SK-N-SH (cell line): Measurements from ENCODE around the gene INSRR. TPM values are rescaled to one million over a fixed set of nuclear protein-coding genes. Genes with fewer than 3 reads are reported as not detected.

ENCODE experiments used
- CTCF ChIA-PET: fragments of 300-600, 350-600 bp; formaldehyde crosslinking; extraction: SDS; loops from one replicate; lab custom pipeline; 2021; lab: Yijun Ruan, JAX
- POLR2A ChIA-PET: fragments of 350-600 bp; sonication (Branson Sonifier 250); formaldehyde crosslinking; extraction: SDS; loops from one replicate; lab custom pipeline; 2020; ENCODE audit warnings: antibody characterized with exemption, inconsistent platforms; lab: Yijun Ruan, JAX
- DNase-seq: peaks from one replicate; pipeline ENCODE4 v3.0.0; 2012
- H2AFZ ChIP-seq: fragments of 200-600 bp; sonication (generic); 2 replicates; pipeline ENCODE4 v1.8.1; 2016; ENCODE audit warnings: antibody characterized with exemption, mild to moderate bottlenecking, low read depth
- H3F3A ChIP-seq: fragments of 200-600 bp; sonication (generic); replicated peaks from 2 replicates; pipeline ENCODE3; 2016; ENCODE audit warnings: antibody characterized with exemption, mild to moderate bottlenecking; ENCODE audit not compliant: insufficient read depth
- H3K27ac ChIP-seq, 2 experiments: fragments of 200-500 bp in 1 of 2; fragments of 200-600 bp in 1 of 2; sonication (Bioruptor generic) in 1 of 2; sonication (generic), shearing (Covaris generic) in 1 of 2; 2 replicates each; pipeline versions ENCODE4 v1.5.1 to v1.6.1; 2014 to 2016; ENCODE audit warnings: low read depth in 2 of 2, inconsistent platforms in 1 of 2, low read length in 1 of 2, mild to moderate bottlenecking in 1 of 2, mixed read lengths in 1 of 2
- H3K27me3 ChIP-seq: fragments of 200-600 bp; sonication (generic), shearing (Covaris generic); 2 replicates; pipeline ENCODE4 v1.6.1; 2016; ENCODE audit warnings: mixed run types; ENCODE audit not compliant: insufficient read depth
- H3K36me3 ChIP-seq, 2 experiments: fragments of 200-500 bp in 1 of 2; fragments of 200-600 bp in 1 of 2; sonication (Bioruptor generic) in 1 of 2; sonication (generic) in 1 of 2; replicated peaks in 1 of 2; 2 replicates each; pipeline versions ENCODE3 to v1.5.1; 2014 to 2016; ENCODE audit warnings: low read length in 1 of 2, mild to moderate bottlenecking in 1 of 2; ENCODE audit not compliant: insufficient read depth in 2 of 2, control insufficient read depth in 1 of 2
- H3K4me1 ChIP-seq, 2 experiments: fragments of 200-500 bp in 1 of 2; fragments of 200-600 bp in 1 of 2; sonication (Bioruptor generic) in 1 of 2; sonication (generic), shearing (Covaris generic) in 1 of 2; 2 replicates each; pipeline versions ENCODE4 v1.5.1 to v1.6.1; 2014 to 2016; ENCODE audit warnings: low read depth in 1 of 2, low read length in 1 of 2, mixed run types in 1 of 2; ENCODE audit not compliant: insufficient read depth in 2 of 2, control insufficient read depth in 1 of 2
- H3K4me2 ChIP-seq: fragments of 200-600 bp; sonication (generic), shearing (Covaris generic); 2 replicates; pipeline ENCODE4 v1.6.1; 2017; ENCODE audit warnings: mixed run types
- H3K4me3 ChIP-seq, 2 experiments: fragments of 200-500 bp in 1 of 2; fragments of 200-600 bp in 1 of 2; sonication (Bioruptor generic) in 1 of 2; sonication (generic), shearing (Covaris generic) in 1 of 2; 2 replicates each; pipeline versions ENCODE4 v1.5.1 to v1.8.1; 2014 to 2016; ENCODE audit warnings: low read depth in 2 of 2, inconsistent platforms in 1 of 2, low read length in 1 of 2, mild to moderate bottlenecking in 1 of 2, mixed read lengths in 1 of 2, moderate library complexity in 1 of 2
- H3K79me2 ChIP-seq: fragments of 200-600 bp; sonication (generic); 2 replicates; pipeline ENCODE4 v1.8.1; 2017; ENCODE audit warnings: mild to moderate bottlenecking; ENCODE audit not compliant: insufficient read depth
- H3K9ac ChIP-seq: fragments of 200-600 bp; sonication (generic); 2 replicates; pipeline ENCODE4 v1.6.1; 2017; ENCODE audit warnings: mixed run types
- H3K9me2 ChIP-seq: fragments of 200-600 bp; sonication (generic); 2 replicates; pipeline ENCODE4 v1.6.1; 2017; ENCODE audit warnings: mixed run types
- H3K9me3 ChIP-seq: fragments of 200-600 bp; sonication (generic); 2 replicates; pipeline ENCODE4 v1.6.1; 2017; ENCODE audit warnings: mixed run types, mild to moderate bottlenecking, moderate library complexity
- H4K20me1 ChIP-seq: fragments of 200-600 bp; sonication (generic); 2 replicates; pipeline ENCODE4 v1.6.1; 2017; ENCODE audit warnings: mild to moderate bottlenecking, mixed run types; ENCODE audit not compliant: insufficient read depth
- CHD2 ChIP-seq: fragments of 150-350 bp; IDR thresholded peaks from 2 replicates; pipeline ENCODE4 v1.6.1; 2018; ENCODE audit warnings: low read length; ENCODE audit not compliant: partially characterized antibody
- EP300 ChIP-seq, 2 experiments: IDR thresholded peaks; 2 replicates each; pipeline versions ENCODE4 v1.4.0 to v1.6.1; 2012; ENCODE audit warnings: borderline replicate concordance in 1 of 2, low read depth in 1 of 2, low read length in 1 of 2
- FOSL2 ChIP-seq: IDR thresholded peaks from 2 replicates; pipeline ENCODE4 v1.4.0; 2012; ENCODE audit warnings: low read depth, mild to moderate bottlenecking, moderate library complexity, borderline replicate concordance
- GABPA ChIP-seq: IDR thresholded peaks from 2 replicates; pipeline ENCODE4 v1.4.0; 2012; ENCODE audit warnings: low read depth, mild to moderate bottlenecking
- MAX ChIP-seq: IDR thresholded peaks from 2 replicates; pipeline ENCODE4 v1.4.0; 2012; ENCODE audit warnings: low read depth
- MEF2A ChIP-seq: IDR thresholded peaks from 2 replicates; pipeline ENCODE4 v1.4.0; 2012; ENCODE audit warnings: low read depth, borderline replicate concordance
- NFIC ChIP-seq: IDR thresholded peaks from 2 replicates; pipeline ENCODE4 v1.4.0; 2012; ENCODE audit warnings: borderline replicate concordance
- PBX3 ChIP-seq: IDR thresholded peaks from 2 replicates; pipeline ENCODE4; 2012
- RFX5 ChIP-seq: IDR thresholded peaks from 2 replicates; pipeline ENCODE4 v1.6.1; 2012; ENCODE audit warnings: mild to moderate bottlenecking, improper control_type of control experiment, low read length
- RXRA ChIP-seq: IDR thresholded peaks from 2 replicates; pipeline ENCODE4 v1.4.0; 2012; ENCODE audit warnings: low read depth, mild to moderate bottlenecking, borderline replicate concordance
- SIN3A ChIP-seq: IDR thresholded peaks from 2 replicates; pipeline ENCODE4 v1.6.1; 2012; ENCODE audit warnings: low read depth, mild to moderate bottlenecking, low read length, moderate library complexity, borderline replicate concordance
- SMC3 ChIP-seq: IDR thresholded peaks from 2 replicates; pipeline ENCODE4 v1.6.1; 2012; ENCODE audit warnings: low read depth, low read length, improper control_type of control experiment
- TAF1 ChIP-seq: IDR thresholded peaks from 2 replicates; pipeline ENCODE4 v1.6.1; 2012; ENCODE audit warnings: low read depth, mild to moderate bottlenecking, low read length, moderate library complexity, borderline replicate concordance
- TCF12 ChIP-seq: IDR thresholded peaks from 2 replicates; pipeline ENCODE4 v1.4.0; 2012
- USF1 ChIP-seq: IDR thresholded peaks from 2 replicates; pipeline ENCODE4 v1.4.0; 2012; ENCODE audit warnings: low read depth, borderline replicate concordance
- YY1 ChIP-seq: IDR thresholded peaks from 2 replicates; pipeline ENCODE4 v1.4.0; 2012; ENCODE audit warnings: low read depth, mild to moderate bottlenecking
- WGBS: methylation state at CpG from one replicate; pipeline ENCODE4 v1.1.6; 2017; ENCODE audit warnings: low lambda C conversion rate; 5-methylcytosine and 5-hydroxymethylcytosine counted together
- polyA plus RNA-seq, 3 experiments: library from polyadenylated mRNA; depleted of rRNA; stranded (reverse); fragments of >200 nt; gene quantifications; 2 replicates each; pipeline ENCODE4 v1.2.3, GENCODE V29; 2012
- TF ChIP-seq, protein P1 (sequence below): fragments of 150-350 bp; IDR thresholded peaks from 2 replicates; pipeline ENCODE4 v1.6.1; 2017; ENCODE audit warnings: antibody characterized with exemption, low read length, low read depth, borderline replicate concordance

The INSRR gene
- polyA plus RNA-seq, 1 of the 3 experiments (the other 2 are of a cell fraction): 0.20 TPM

DNA sequence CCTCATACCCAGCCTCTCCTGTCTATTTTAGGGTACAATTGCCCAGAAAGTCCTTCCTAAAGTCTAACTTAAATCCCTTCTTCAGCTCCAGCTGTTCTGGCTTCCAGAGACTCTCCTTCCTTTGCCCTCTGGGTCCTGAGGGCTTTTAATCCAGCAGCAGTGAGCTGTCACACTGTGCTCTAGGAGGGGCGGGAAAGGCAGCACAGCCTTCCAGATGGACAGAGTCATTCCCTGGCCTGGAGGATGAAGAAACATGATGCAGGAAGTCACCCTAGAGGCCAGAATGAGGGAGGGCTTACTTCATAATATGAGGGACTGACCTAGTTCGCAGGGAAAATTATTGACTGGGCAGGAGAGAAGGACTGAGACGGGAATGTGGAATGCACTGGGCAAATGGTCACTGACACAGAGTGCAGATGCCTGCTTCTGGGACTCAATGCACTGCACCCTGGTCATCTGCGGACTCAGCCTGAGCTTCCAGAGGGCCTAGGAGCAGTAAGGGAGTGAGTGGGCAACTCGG lies 43.5 kb downstream of the INSRR start (continued):
- TF ChIP-seq SMC3 (no peak), NFIC (no peak), CHD2 (peak; percentile 12), PBX3 (no peak), GABPA (no peak), MEF2A (no peak), EP300 (IDR thresholded peaks at IDR 0.05; ENCODE audit: borderline replicate concordance in 1 of 2, low read depth in 1 of 2, low read length in 1 of 2) (peak in 1 of 2 experiments; percentile 63; a peak in 1 of 4 replicates), TAF1 (no peak), TCF12 (no peak), YY1 (no peak), RFX5 (no peak), RXRA (no peak), SIN3A (no peak), USF1 (no peak), MAX (no peak)
- TF ChIP-seq, protein P1, sequence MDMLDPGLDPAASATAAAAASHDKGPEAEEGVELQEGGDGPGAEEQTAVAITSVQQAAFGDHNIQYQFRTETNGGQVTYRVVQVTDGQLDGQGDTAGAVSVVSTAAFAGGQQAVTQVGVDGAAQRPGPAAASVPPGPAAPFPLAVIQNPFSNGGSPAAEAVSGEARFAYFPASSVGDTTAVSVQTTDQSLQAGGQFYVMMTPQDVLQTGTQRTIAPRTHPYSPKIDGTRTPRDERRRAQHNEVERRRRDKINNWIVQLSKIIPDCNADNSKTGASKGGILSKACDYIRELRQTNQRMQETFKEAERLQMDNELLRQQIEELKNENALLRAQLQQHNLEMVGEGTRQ: no peak
- TF ChIP-seq, all 33 proteins: peak for 7

DNA sequence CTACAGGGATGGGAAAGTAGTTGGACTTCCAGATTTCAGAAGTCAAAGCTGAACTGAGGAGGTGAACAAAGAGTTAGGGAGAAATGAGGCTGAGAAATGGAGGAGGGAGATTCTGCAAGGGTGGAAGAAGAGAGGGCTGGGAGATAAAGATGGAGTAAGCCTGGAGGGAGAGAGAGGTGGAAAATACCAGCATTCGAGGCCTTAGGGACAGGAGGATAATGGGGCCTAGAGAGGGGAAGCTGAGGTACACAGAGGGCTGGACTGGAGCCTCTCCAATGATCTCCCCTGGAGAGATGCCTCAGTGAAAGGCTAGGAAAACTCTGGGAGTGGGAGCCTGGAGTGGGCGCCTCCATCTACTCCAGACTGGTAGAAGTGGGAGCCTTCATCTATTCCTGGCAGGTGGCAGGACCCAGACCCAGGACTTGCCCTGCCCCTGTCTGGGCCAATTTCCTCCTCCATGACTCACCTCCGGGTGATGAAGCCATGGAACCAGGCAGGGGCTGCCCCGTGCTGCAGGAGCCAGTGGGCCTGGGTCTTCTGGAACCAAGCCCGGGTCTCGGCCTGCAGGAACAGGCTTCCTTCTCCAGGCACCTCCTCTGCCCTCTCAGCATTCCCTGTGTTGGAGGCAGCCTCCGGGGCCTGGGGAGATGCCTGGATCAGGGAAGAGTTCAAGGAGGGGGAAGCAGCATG lies 44.2 kb downstream of the INSRR start:
- 65% methylated on average over 6 of the region's 7 CpGs for WGBS

More for the DNA sequence above, 44.2 kb downstream of the INSRR start:
- TF ChIP-seq FOSL2: no peak
- TF ChIP-seq TCF12: no peak
- TF ChIP-seq PBX3: peak; percentile 41; the same call in 1 of the 2 replicates
- TF ChIP-seq, all 33 proteins: peak for 1
- ChIA-PET CTCF (interaction anchor here (1.1 to 5.5 kb wide), 8 partner anchors 10 to 89 kb away, joined by 3 to 27 read pairs (median 4); partner anchors contain the start of gene NTRK1), POLR2A (interaction anchor here (0.8 to 0.9 kb wide), 3 partner anchors 12 to 45 kb away, joined by 3 to 4 read pairs (median 3); no protein-coding TSS in a partner anchor)
- Histone ChIP-seq H3K9ac (no peak overlapping the region), H4K20me1 (no peaks in the 10 kb centered on the region), H3K4me1 (peaks cover 15 to 26% of the 10 kb centered on the region in 2 experiments), H3K27me3 (no peaks in the 10 kb centered on the region), H3K36me3 (no peaks in the 10 kb centered on the region), H3K4me2 (peak overlapping the region; percentile 20; the same call in 1 of the 2 replicates), H3K79me2 (no peaks in the 10 kb centered on the region), H3F3A (no peaks in the 10 kb centered on the region), H3K9me3 (no peaks in the 10 kb centered on the region), H3K27ac (peak overlapping the region in 1 of 2 experiments; percentile 61; a peak in 2 of 4 replicates), H2AFZ (no peak overlapping the region), H3K9me2 (no peaks in the 10 kb centered on the region), H3K4me3 (no peak overlapping the region)
- DNase-seq: no peak
